VCaP (cell line): ENCODE results near the gene PCSK2.

Experiments
- H3K27ac ChIP-seq: fragments of 450-650 bp; 2 replicates; pipeline ENCODE4 v1.5.1; 2017
- TF ChIP-seq, protein P1 (sequence below): fragments of 450-650 bp; conservative IDR thresholded peaks from 2 replicates; pipeline ENCODE4 v1.5.1; 2017; ENCODE audit warnings: mild to moderate bottlenecking, moderate library complexity

PCSK2 gene

DNA sequence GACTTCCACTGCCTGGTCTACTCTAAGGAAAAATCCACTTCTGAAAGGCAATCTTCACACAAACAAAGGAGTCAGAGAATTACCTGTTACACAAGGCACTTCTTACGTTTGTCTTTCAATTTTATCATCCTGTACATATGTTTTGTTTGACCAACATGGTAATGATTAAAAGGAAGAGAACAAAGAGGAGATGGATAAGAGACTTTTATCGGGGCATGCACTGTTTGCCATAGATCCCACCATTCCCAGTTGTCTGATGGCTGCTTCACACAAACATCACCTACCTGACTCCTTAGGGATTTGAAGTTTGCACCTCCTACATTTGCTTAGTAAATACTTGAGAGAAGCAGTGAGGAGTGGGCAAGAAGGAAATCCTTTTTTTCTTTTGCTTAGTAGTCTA, 217.3 kb downstream of the PCSK2 start:
- H3K27ac ChIP-seq, result peak overlapping the region; percentile 61
- TF ChIP-seq, protein P1, sequence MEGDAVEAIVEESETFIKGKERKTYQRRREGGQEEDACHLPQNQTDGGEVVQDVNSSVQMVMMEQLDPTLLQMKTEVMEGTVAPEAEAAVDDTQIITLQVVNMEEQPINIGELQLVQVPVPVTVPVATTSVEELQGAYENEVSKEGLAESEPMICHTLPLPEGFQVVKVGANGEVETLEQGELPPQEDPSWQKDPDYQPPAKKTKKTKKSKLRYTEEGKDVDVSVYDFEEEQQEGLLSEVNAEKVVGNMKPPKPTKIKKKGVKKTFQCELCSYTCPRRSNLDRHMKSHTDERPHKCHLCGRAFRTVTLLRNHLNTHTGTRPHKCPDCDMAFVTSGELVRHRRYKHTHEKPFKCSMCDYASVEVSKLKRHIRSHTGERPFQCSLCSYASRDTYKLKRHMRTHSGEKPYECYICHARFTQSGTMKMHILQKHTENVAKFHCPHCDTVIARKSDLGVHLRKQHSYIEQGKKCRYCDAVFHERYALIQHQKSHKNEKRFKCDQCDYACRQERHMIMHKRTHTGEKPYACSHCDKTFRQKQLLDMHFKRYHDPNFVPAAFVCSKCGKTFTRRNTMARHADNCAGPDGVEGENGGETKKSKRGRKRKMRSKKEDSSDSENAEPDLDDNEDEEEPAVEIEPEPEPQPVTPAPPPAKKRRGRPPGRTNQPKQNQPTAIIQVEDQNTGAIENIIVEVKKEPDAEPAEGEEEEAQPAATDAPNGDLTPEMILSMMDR, result no peak

DNA sequence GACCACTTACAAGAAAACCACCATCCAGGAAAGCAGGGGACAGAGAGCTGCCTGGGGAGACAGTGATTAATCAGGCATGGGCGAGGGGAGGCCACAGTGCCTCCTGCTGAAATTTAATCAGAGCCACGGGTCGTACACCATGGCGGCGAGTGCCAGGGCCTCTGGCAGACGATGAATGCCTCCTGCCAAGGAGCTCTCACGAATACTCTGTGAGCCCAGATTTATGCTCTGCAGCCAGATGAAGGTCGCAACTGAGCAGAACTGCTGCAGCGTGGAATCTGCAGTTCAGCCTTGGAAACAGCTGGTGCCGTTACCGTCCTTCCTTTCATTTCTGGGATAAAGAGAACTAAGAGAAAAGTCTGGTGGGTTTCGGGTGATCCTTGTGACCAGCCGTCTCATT, 218.7 kb downstream of the PCSK2 start:
- TF ChIP-seq, protein P1, result no peak

DNA sequence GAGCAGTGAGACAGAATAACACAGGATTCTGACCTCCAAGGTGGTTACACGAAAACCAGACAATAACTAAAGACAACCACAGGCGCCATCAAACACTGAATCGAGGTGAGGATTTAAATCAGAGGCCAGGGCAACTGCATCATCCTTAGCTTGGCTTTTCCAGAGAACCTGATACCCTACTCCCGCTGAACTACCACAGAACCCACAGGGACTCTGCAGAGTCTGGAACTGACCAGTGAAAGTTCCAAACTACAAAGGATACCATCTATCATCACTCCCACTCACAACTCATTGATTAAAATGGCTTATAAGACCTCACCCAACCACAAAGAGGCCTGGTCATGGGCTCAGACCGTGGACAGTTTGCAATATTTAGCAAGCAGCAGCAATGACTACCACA, 219.3 kb downstream of the PCSK2 start:
- TF ChIP-seq, protein P1, result no peak

More for the DNA sequence above, 218.7 kb downstream of the PCSK2 start:
- H3K27ac ChIP-seq, result peak overlapping the region; percentile 61; the same call in 1 of the 2 replicates

DNA sequence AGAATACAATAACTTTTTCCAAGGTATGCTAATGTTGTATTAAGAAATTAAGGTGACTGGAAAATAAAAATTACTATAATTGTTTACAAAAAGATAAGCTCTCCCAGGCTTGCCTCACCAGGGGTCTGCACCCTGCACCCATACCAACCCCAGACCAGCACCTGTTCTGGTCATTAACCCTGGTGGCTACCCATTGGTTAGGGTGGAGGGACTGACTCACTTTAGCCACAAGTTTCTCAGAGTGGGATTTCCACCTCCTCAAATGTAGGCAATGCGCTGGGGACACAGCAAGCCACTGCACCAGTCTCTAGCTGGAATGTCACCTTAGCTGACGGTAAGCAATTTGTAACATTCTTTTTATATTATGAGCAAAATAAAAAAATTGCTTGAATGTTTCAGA, 221.2 kb downstream of the PCSK2 start:
- TF ChIP-seq, protein P1, result no peak
- H3K27ac ChIP-seq, result no peak overlapping the region

More for the DNA sequence above, 219.3 kb downstream of the PCSK2 start:
- H3K27ac ChIP-seq, result no peak overlapping the region; the same call in 1 of the 2 replicates

DNA sequence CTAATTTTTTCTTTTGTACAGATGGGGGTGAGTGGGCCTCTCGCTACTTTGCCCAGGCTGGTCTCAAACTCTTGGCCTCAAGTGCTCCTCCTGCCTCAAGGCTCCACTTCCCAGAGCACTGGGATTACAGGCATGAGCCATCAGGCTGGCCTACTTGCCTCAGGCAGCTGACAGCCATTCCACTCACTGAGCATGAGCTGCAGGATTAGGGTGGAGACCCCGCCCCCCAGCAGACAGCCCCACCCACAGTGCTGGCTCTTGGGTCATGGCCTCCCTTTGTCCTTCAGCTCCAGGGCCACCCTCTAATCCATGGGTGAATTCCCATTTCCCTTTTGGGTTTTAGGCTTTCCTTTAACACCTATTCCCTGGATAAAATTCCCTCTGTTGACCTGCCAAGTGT, 222.2 kb downstream of the PCSK2 start:
- TF ChIP-seq, protein P1, result no peak
- no peak overlapping the region for H3K27ac ChIP-seq

DNA sequence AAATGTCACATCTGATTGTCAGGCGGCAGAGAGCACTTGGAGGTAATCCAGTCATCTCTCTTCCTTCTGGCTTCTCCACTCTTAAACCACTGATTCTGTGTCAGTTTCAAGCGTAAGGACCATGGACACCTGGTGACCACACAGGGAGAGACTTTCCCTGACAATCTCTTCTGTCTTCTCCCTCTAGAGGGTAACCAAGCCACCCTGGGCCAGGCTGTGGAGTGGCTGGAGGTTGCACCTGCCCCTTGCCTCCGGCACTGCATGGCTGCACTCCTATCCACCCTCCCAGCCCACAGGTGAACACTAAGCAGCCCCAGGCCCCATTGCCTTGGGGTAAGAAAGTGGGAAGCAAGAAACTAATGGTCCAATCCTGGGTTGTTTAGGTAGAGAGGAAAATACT, 225.6 kb downstream of the PCSK2 start:
- no peak overlapping the region for H3K27ac ChIP-seq
- TF ChIP-seq, protein P1, result no peak

DNA sequence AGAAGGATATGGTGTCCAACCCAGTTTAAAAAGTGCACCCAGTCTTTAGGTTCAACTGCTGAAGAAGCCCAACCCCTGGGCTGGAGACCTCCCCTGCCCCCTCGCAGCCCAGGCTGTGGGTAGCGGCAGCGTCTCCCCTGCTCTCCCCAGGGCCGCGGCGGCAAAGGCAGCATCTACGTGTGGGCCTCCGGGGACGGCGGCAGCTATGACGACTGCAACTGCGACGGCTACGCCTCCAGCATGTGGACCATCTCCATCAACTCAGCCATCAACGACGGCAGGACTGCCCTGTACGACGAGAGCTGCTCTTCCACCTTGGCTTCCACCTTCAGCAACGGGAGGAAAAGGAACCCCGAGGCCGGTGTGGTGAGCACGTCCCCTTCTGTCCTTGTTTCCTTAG, 226.8 kb downstream of the PCSK2 start:
- H3K27ac ChIP-seq, result no peak overlapping the region
- TF ChIP-seq, protein P1, result no peak
